ENCODE results near the gene GPRIN2.

The GPRIN2 gene

GRCh38 chr10:46547541-46548497 lies 8.6 kb downstream of the GPRIN2 start:
- DNase-seq: peak; percentile 0

DNA sequence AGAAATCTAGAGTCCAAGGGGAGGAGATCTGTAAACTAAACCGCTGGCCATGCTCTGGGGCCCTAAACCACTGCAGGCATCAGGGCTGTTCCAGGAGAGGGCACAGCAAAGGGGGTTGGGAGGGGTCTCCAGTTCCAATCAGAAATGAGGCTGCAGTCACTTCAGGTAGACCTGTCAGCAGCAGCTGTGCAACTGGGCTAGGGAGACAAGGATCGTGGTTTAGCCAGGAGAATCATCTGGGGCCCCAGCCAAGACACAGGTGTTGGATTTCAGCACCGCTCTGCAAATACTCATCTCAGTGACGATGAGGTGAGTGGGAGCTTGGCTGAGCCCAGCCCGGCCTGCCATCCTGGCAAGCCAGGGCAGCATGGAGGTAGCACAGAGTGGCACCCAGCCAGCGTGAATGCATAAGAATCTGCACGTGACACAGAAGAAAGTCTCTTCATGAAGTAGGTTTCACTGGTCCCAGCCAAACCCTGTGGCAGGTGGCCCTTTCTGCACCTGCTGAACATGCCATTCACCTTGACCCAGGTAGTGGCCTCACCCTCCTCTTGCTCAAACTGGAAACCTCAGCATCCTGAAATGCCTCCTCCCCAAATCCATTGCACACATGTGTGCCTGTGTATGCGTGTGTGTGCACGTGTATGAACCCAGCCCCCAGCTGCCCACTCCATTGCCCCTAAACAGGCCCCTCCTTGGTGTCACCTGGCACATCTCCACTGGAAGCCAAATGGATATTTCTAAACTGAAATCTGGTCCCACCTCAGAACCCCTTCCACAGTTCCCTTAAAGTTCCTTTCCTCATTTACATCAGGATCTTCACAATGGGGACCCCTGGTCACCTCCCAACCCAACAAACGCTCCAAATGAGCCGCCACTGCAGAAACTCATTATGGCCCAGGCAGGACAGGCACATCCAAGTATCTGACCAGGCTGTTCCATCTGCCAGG lies 9.6 kb downstream of the GPRIN2 start:
- peak; percentile 1 for DNase-seq

- peak; percentile 1 for DNase-seq
Observed at GRCh38 chr10:46545861-46546590, 10.4 kb downstream of the GPRIN2 start.

GRCh38 chr10:46544989-46545791 lies 11.3 kb downstream of the GPRIN2 start:
- peak; percentile 7 for DNase-seq

GRCh38 chr10:46543466-46544377 lies 12.7 kb downstream of the GPRIN2 start:
- peak; percentile 0 for DNase-seq

DNA sequence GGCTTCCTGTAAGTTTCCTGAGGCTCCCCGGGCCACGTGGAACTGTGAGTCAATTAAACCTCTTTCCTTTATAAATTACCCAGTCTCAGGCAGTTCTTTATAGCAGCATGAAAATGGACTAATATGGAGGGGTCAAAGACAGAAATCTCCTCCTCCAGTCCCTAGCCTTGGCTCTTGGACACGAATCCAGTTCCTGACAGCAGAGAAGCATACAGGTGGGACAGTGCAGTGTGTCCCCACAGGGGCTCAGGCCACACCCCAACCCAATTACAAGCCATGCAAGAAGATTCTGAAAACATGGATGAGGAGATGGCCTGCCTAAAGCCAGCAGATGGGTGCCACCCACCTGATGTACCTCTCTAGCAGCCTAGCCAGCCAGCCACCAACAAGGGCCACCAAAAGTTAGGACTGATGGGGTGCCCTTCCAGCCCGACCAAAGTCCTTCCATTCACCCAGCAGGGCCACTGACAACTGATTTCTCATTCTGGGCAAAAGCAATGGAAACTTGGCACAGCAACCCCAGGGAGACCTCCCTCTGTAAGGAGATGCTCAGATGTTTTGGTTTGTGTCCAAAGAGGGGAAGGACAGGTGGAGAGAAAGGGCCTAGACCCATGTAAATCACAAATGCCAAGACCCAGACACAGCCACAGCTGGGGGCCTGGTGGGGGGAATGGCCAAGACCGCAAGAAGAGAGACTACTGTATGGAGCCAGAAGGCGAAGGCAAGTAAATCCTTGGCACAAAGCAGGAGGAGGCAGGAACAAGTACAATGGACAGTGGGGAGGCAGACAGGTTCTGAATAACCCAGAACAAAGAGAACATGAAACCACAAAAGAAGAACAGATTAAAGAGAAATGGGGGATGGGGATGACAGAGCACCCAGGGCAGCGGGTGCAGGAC lies 13.6 kb downstream of the GPRIN2 start:
- DNase-seq: peak; percentile 1

- peak; percentile 1 for DNase-seq
Observed at GRCh38 chr10:46541735-46542566, 14.5 kb downstream of the GPRIN2 start.

DNA sequence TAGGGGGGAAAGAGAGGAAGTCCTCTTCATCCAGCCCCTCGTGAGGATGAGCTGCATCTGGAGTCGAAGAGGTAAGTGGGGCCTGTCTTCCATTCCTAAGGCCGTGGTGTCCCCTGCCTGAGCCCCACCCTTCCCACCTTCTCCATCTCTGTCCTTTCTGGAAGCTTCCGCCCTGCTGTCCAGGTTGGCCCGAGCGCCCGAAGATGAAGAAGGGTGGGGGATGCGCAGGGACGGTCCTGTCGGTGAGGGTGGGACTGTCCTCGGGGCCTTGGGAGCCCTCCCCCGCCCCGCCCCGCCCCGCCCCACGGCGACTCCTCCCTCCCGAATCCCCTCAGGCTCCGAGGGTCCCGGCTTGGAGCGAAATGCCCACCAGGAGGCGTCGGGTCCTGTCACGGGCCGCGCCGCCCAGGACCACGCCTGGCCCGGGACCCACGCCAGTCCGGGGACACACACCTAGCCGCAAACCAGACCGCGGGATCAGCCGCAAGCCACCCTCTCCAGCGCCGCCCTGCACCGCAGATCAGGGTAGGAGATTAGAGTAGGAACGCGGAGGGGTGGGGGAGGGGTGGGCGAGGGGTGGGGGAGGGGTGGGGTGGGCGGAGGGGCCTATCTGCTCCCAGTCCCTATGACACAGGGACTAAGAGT lies 15.3 kb downstream of the GPRIN2 start:
- peak; percentile 12 for DNase-seq

DNA sequence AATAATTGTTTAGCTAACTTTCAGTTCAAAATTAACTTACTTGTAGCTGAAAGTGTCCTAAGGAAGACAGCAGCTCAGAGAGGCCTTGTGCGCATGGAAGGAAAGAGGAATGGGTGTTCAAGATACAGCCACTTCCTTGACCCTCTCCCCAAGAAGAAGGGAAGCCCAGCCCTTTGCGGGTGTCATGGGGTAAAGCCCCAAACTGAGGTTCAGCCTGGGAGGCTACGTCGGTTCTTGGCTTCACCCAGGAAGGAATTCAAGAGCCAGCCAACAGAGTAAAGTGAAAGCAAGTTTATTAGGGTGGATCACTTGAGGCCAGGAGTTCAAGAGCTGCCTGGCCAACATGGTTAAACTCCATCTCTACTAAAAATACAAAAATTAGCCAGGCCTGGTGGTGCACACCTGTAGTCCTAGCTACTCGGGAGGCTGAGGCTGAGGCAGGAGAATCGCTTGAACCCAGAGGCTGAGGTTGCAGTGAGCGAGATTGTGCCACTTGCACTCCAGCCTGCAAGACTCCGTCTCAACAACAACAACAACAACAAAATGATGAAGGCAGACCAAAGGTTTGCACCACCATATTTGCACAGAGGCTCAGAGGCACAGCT lies 15.9 kb downstream of the GPRIN2 start:
- no peak for DNase-seq

- DNase-seq: no peak
Observed at GRCh38 chr10:46539596-46540411, 16.7 kb downstream of the GPRIN2 start.

DNA sequence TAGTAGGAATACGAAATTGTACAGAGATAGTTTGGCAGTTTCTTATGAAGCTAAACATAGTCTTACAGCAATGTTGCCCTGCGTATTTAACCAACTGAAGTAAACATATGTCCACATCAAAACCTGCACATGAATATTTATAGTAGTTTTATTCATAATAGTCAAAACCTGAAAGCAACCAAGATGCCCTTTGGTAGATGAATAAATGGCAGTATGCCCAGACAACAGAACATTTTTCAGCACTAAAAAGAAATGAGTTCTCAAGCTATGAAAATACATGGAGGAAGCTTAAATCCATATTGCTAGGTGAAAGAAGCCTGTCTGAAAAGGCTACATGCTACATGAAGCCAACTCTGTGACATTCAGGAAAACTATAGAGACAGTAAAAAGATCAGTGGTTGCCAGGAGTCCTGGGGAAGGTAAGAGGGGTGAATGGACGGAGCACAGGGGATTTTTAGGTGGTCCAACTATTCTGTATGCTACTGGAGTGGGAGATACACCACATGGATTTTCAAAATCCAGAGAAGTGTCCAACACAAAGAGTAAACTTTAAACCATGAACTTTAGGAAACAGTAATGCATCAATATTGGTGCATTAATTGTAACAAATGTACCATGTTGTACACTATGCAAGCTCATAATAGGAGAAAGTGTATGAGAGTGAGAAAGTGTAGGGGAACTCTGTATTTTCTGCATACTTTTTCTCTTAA lies 17.6 kb downstream of the GPRIN2 start:
- DNase-seq: no peak

DNA sequence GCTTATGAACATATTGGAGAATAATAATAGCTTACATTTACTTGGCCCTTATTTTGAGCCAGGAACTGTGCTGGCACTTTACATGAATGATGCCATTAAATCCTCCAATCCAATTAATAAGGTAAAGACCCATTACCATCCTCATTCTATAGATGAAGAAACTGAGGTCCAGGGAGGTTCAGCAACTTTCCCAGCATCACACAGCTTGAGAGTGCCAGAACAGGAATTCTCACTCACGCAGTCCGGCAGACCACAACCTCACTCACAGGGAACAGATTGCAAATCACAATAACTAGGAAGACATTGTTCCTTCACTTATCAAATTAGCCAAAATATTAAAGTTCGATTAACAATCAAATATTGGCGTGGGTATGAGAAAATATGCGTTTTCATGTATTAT lies 18.3 kb downstream of the GPRIN2 start:
- no peak for DNase-seq

DNA sequence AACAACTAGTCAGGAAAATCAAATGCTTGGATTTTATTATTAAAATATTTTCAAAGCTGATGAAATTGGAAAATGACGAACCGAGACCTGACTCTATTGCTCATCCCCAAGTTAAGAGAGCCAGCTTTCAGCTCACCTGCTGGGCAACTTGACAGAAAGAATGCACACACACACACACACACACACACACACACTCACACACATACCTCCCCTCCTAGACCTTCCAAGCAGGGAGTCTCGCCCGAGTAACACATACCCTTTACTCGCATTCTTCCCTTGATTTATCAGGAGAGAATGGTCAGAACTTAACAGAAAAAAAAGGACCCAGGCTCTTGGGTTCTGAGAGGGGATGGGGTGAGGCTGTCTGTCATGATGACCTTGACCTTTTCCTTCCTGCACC lies 19.1 kb downstream of the GPRIN2 start:
- no peak for DNase-seq

- DNase-seq: no peak
Observed at GRCh38 chr10:46536781-46537180, 19.7 kb downstream of the GPRIN2 start.

DNA sequence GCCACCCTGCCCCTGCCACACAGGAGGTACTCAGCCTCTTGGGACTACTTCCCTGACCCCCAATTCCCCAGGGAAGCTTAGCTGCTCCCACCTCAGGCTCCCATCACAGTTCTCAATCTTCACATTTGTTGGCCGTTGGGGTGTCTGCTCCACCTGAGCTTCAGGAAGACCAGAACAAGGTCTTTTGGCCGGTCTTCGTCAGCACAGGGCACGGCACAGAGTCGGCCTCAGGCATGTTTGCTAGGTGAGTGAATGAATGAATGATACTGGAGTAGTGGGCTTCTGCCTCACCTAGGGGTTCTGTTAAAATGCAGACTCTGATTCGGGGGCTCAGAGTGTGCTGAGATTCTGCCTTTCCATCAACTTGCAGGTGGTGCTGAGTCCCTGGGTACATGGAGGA lies 20.3 kb downstream of the GPRIN2 start:
- no peak for DNase-seq

GRCh38 chr10:46534828-46535524 lies 21.5 kb downstream of the GPRIN2 start:
- DNase-seq: no peak

Data from stimulated activated CD4-positive, alpha-beta T cell treated with anti-CD3 and anti-CD28 coated beads, Interleukin-15, amount 100 ng/mL, for 24 hours (primary cell).